ENCODE measurements around the gene CTDNEP1.

Gene CTDNEP1

GRCh38 chr17:7281074-7281952, 29.8 kb upstream of the CTDNEP1 start, which contains the start of gene SLC2A4:
Gene SLC2A4 (plus strand): TSS chr17:7281718. CDS start chr17:7281935, 217 bp downstream.
- peak within 1 kb of the TSS; percentile 57 for H3K4me3 ChIP-seq (ENCODE audit: low read length)
- DNase-seq (ENCODE audit: low read depth, low spot score) = peak; percentile 94

- DNase-seq (ENCODE audit: low read depth, low spot score) = peak; percentile 82
Observed at GRCh38 chr17:7280519-7281073, 29.1 kb upstream of the CTDNEP1 start.

DNA sequence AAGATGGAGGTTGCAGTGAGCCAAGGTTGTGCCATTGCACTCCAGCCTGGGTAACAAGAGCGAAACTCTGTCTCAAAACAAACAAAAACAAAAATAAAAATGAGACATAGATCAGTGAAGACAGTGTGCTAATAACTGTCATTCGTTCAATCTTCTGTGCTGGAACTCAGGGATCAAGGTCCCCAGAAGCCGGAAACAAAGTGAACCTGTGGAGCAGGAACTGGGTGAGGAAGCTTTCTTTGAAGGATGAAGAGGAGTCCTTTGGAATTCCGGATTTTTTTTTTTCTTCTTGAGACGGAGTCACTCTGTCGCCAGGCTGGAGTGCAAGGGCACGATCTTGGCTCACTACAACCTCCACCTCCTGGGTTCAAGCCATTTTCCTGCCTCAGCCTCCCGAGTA, 27.9 kb upstream of the CTDNEP1 start:
- DNase-seq (ENCODE audit: low read depth, low spot score) = no peak
- H3K4me3 ChIP-seq (ENCODE audit: low read length) = no peak overlapping the region

More at GRCh38 chr17:7280519-7281073, 29.1 kb upstream of the CTDNEP1 start:
- peak overlapping the region; percentile 57 for H3K4me3 ChIP-seq (ENCODE audit: low read length)

- H3K4me3 ChIP-seq (ENCODE audit: low read length) = no peak overlapping the region
Observed at GRCh38 chr17:7266784-7267183, 15.2 kb upstream of the CTDNEP1 start.

GRCh38 chr17:7263801-7264078, 12.2 kb upstream of the CTDNEP1 start:
- DNase-seq (ENCODE audit: low read depth, low spot score) = no peak
- H3K4me3 ChIP-seq (ENCODE audit: low read length) = no peak overlapping the region

More at GRCh38 chr17:7266784-7267183, 15.2 kb upstream of the CTDNEP1 start:
- DNase-seq (ENCODE audit: low read depth, low spot score) = no peak

- no peak overlapping the region for H3K4me3 ChIP-seq (ENCODE audit: low read length)
- no peak for DNase-seq (ENCODE audit: low read depth, low spot score)
Observed at GRCh38 chr17:7262935-7263800, 11.6 kb upstream of the CTDNEP1 start.

- no peak for DNase-seq (ENCODE audit: low read depth, low spot score)
- H3K4me3 ChIP-seq (ENCODE audit: low read length) = no peak within 1 kb of the TSS
Observed at GRCh38 chr17:7262192-7262934, 10.8 kb upstream of the CTDNEP1 start, which contains the start of gene CLDN7. Gene CLDN7 (minus strand): TSS chr17:7262478. CDS start chr17:7262043, 435 bp downstream.

- no peak for DNase-seq (ENCODE audit: low read depth, low spot score)
- H3K4me3 ChIP-seq (ENCODE audit: low read length) = no peak overlapping the region
Observed at GRCh38 chr17:7261379-7262191, 10.1 kb upstream of the CTDNEP1 start.

- no peak overlapping the region for H3K4me3 ChIP-seq (ENCODE audit: low read length)
- no peak for DNase-seq (ENCODE audit: low read depth, low spot score)
Observed at GRCh38 chr17:7260651-7261378, 9.3 kb upstream of the CTDNEP1 start.

DNA sequence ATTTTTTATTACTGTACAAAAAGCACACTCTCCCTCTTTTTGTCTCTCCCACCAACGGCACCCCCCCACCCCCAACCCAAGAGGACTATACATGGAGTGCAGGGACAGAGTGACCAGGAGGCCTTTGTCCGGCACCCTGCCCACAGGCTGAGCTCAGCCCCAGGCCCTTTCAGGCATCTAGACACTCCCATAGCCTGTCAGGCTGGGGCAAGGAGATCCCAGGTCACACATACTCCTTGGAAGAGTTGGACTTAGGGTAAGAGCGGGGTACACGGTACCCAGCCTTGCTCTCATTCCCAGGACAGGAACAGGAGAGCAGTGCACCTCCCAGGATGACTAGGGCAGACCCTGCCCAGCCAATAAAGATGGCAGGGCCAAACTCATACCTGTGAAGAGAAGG, 8.6 kb upstream of the CTDNEP1 start:
- H3K4me3 ChIP-seq (ENCODE audit: low read length) = no peak overlapping the region
- DNase-seq (ENCODE audit: low read depth, low spot score) = no peak

GRCh38 chr17:7259555-7259889, 8.0 kb upstream of the CTDNEP1 start:
- no peak for DNase-seq (ENCODE audit: low read depth, low spot score)
- H3K4me3 ChIP-seq (ENCODE audit: low read length) = no peak overlapping the region

- no peak for DNase-seq (ENCODE audit: low read depth, low spot score)
- no peak overlapping the region for H3K4me3 ChIP-seq (ENCODE audit: low read length)
Observed at GRCh38 chr17:7258731-7259554, 7.4 kb upstream of the CTDNEP1 start.

DNA sequence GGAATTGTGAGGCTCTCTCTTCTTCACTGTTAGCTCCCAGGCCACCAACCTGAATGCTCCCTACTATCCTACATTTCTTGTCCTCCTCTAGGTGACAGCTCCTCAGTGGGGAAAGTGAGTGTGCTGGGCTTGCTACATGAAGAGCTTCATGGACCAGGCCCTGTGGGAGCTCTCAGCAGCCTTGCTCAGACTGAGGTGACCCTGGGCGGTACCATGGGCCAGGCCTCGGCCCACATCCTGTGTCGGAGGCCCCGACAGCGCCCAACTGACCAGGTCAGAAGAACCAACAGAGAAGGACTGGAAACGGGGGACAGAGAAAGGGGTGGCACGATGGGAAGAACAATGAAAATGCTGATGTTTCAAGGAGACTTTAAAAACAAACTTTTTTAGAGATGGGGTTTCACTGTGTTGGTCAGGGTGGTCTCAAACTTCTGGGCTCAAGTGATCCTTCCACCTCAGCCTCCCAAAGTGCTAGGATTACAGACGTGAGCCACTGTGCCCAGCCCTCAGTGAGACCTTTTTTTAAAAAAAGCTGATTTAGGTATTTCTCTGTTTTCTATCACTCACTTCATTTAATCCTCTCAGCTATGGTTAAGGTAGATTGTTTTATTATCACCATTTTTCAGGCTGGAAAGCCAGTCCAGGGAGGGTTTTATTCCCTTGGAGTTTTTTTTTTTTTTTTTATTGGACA, 5.4 kb upstream of the CTDNEP1 start:
- no peak for DNase-seq (ENCODE audit: low read depth, low spot score)
- no peak overlapping the region for H3K4me3 ChIP-seq (ENCODE audit: low read length)

- DNase-seq (ENCODE audit: low read depth, low spot score) = no peak
- no peak overlapping the region for H3K4me3 ChIP-seq (ENCODE audit: low read length)
Observed at GRCh38 chr17:7254511-7254910, 3.0 kb upstream of the CTDNEP1 start.

DNA sequence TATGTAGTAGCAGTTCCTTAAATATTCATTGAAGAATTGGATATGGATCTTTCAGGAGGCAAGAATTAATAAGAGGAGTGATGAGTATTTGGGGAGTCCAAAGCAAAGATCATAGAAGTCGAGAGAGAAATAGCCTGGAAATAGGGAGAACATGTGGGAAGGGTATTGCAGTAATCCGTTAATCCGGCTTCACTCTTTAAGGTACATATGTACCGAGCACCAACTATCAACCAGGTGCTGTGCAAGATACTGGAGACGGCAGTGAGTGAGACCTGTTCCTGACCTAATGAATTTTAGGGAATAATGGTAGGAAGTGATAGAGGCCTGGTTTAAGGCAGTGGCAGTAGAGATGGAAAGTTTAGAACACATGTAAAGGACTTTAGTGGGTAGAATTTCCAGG, 1.5 kb upstream of the CTDNEP1 start:
- peak overlapping the region; percentile 97 for H3K4me3 ChIP-seq (ENCODE audit: low read length)
- no peak for DNase-seq (ENCODE audit: low read depth, low spot score)
